RWPE2 (cell line): ENCODE data around the gene EXTL2.

ENCODE experiments used
- ATAC-seq: fragments of 200-7000 bp; cut with Tn5 transposase; 3 replicates; pipeline ENCODE4 v1.9.1; 2021; ENCODE audit warnings: low read depth
- DNase-seq: peaks from one replicate; pipeline ENCODE4 v3.0.0-alpha.2; 2020; ENCODE audit warnings: low spot score
- H3K27ac ChIP-seq: fragments of 450-650 bp; 2 replicates; pipeline ENCODE4 v1.5.1; 2017; ENCODE audit warnings: mild to moderate bottlenecking; ENCODE audit not compliant: poor library complexity, severe bottlenecking
- H3K27me3 ChIP-seq: fragments of 250-450 bp; sonication (Bioruptor Pico); 2 replicates; pipeline ENCODE4 v1.5.1; 2021; ENCODE audit warnings: mild to moderate bottlenecking, moderate library complexity; ENCODE audit not compliant: insufficient read depth, poor library complexity, severe bottlenecking
- H3K36me3 ChIP-seq: fragments of 250-450 bp; sonication (Bioruptor Pico); 2 replicates; pipeline ENCODE4 v1.5.1; 2020; ENCODE audit warnings: low read depth, mild to moderate bottlenecking, moderate library complexity
- H3K4me1 ChIP-seq: fragments of 250-450 bp; sonication (Bioruptor Pico); 2 replicates; pipeline ENCODE4 v1.5.1; 2021; ENCODE audit warnings: mild to moderate bottlenecking, moderate library complexity; ENCODE audit not compliant: insufficient read depth, poor library complexity, severe bottlenecking
- H3K4me3 ChIP-seq: fragments of 250-450 bp; sonication (Bioruptor Pico); 2 replicates; pipeline ENCODE4 v1.5.1; 2021; ENCODE audit warnings: mild to moderate bottlenecking, moderate library complexity; ENCODE audit not compliant: severe bottlenecking
- H3K9me3 ChIP-seq: fragments of 250-450 bp; sonication (Bioruptor Pico); 2 replicates; pipeline ENCODE4 v1.5.1; 2021; ENCODE audit warnings: mild to moderate bottlenecking, moderate library complexity; ENCODE audit not compliant: severe bottlenecking
- CTCF ChIP-seq: fragments of 450-650 bp; IDR thresholded peaks from one replicate; pipeline ENCODE4 v1.5.1; 2017; ENCODE audit warnings: mild to moderate bottlenecking, moderate library complexity; ENCODE audit not compliant: poor library complexity, severe bottlenecking

Gene EXTL2

GRCh38 chr1:100874433-100874832, 20.2 kb downstream of the EXTL2 start:
- ATAC-seq (no peak), DNase-seq (no peak)
- Histone ChIP-seq H3K27ac (no peak overlapping the region), H3K27me3 (no peaks in the 10 kb centered on the region), H3K4me3 (no peak overlapping the region), H3K4me1 (no peaks in the 10 kb centered on the region), H3K36me3 (peaks cover 4% of the 10 kb centered on the region), H3K9me3 (no peaks in the 10 kb centered on the region)
- TF ChIP-seq CTCF: no peak

GRCh38 chr1:100869996-100870395, 24.6 kb downstream of the EXTL2 start:
- no peak for TF ChIP-seq CTCF
- no peaks in the 10 kb centered on the region for H3K27me3 ChIP-seq
- no peaks in the 10 kb centered on the region for H3K36me3 ChIP-seq
- no peak for DNase-seq
- H3K27ac ChIP-seq: no peak overlapping the region
- no peak for ATAC-seq
- no peaks in the 10 kb centered on the region for H3K4me1 ChIP-seq
- no peaks in the 10 kb centered on the region for H3K9me3 ChIP-seq
- no peak overlapping the region for H3K4me3 ChIP-seq

- TF ChIP-seq CTCF: peak; percentile 88
- DNase-seq: no peak
- Histone ChIP-seq H3K27me3 (no peaks in the 10 kb centered on the region), H3K9me3 (no peaks in the 10 kb centered on the region), H3K36me3 (no peaks in the 10 kb centered on the region), H3K4me3 (no peak overlapping the region), H3K27ac (no peak overlapping the region), H3K4me1 (no peaks in the 10 kb centered on the region)
- ATAC-seq: peak; percentile 44; the same call in 1 of the 3 replicates
Observed at GRCh38 chr1:100868364-100868995, 26.2 kb downstream of the EXTL2 start.

- Histone ChIP-seq H3K4me1 (no peaks in the 10 kb centered on the region), H3K27me3 (no peaks in the 10 kb centered on the region), H3K36me3 (no peaks in the 10 kb centered on the region), H3K4me3 (no peak overlapping the region), H3K9me3 (no peaks in the 10 kb centered on the region), H3K27ac (no peak overlapping the region)
- no peak for ATAC-seq
- no peak for TF ChIP-seq CTCF
- no peak for DNase-seq
Observed at GRCh38 chr1:100866901-100867206, 27.8 kb downstream of the EXTL2 start.

- H3K27ac ChIP-seq: no peak overlapping the region
- no peaks in the 10 kb centered on the region for H3K36me3 ChIP-seq
- H3K9me3 ChIP-seq: no peaks in the 10 kb centered on the region
- H3K4me1 ChIP-seq: no peaks in the 10 kb centered on the region
- ATAC-seq (peak; percentile 46; the same call in 1 of the 3 replicates), DNase-seq (no peak)
- H3K27me3 ChIP-seq: no peaks in the 10 kb centered on the region
- TF ChIP-seq CTCF: peak; percentile 81
- H3K4me3 ChIP-seq: no peak overlapping the region
Observed at GRCh38 chr1:100866041-100866900, 28.4 kb downstream of the EXTL2 start.
